OCI-LY1 (cell line): ENCODE measurements around the gene SHMT1.
"Not testable (repeated sequence)": the region's sequence is repeated elsewhere in the genome, so short reads cannot be mapped to it uniquely, and the experiment has no call there.

ENCODE experiments used
- CTCF ChIP-seq: fragments of 200-600 bp; sonication (generic), shearing (Covaris generic); IDR thresholded peaks from 2 replicates; pipeline ENCODE4 v1.5.1; 2017; ENCODE audit warnings: mild to moderate bottlenecking, antibody characterized with exemption, low read length, moderate library complexity, mixed read lengths
- EZH2 ChIP-seq: fragments of 200-600 bp; sonication (generic), shearing (Covaris generic); IDR thresholded peaks from 2 replicates; pipeline ENCODE4 v1.8.0; 2017; ENCODE audit warnings: borderline replicate concordance, mixed run types, mild to moderate bottlenecking, antibody characterized with exemption, low read length, moderate library complexity, mixed read lengths

- TF ChIP-seq CTCF, EZH2: not testable (repeated sequence)
These were observed 20.9 kb upstream of the SHMT1 start for GRCh38 chr17:18384271-18384670.
